ENCODE results near the gene CTTNBP2. TPM values are rescaled to one million over a fixed set of nuclear protein-coding genes. Genes with fewer than 3 reads are reported as not detected.

The CTTNBP2 gene
- total RNA-seq = not detected in 2 replicates

GRCh38 chr7:117873310-117874190 is at the start of gene CTTNBP2:
Gene CTTNBP2 (minus strand): TSS chr7:117873441. CDS start chr7:117873415, 26 bp downstream.
- intact Hi-C loops (cut with micrococcal nuclease) = no loop called here

- intact Hi-C loops (cut with micrococcal nuclease) = no loop called here
These were observed 43.1 kb upstream of the CTTNBP2 start for GRCh38 chr7:117916309-117916708.

- intact Hi-C loops (cut with micrococcal nuclease) = no loop called here
These were observed 39.2 kb upstream of the CTTNBP2 start for GRCh38 chr7:117912421-117912820.

GRCh38 chr7:117908031-117908795 is 35.0 kb upstream of the CTTNBP2 start:
- intact Hi-C loops (cut with micrococcal nuclease) = no loop called here

DNA sequence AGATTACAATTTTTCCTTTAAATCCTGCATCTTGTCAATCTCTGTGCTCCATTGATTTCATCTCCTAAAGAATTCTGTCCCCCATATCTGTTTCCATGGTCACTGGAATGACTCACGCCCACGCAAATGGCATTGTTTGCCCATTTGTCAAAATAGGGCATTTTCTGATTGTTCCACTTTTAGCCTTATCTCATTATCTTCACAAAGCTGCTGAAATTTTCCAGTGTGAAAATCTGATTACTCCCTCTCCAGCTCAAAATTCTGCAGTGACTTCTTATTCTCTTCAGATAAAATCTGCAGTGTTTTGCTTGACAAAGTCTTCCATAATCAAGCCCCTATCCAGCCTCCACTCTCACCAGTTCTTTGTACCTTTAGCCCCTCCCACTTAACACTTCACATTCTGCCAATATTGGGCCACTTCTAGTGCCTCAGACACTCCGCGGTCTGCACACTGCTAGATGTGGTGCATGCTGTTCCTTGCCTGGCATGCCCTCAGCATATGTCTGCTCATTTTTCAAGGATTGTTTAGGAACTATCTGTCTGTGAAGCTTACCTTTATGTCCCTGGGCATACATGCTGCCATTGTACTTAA is 33.9 kb upstream of the CTTNBP2 start:
- intact Hi-C loops (cut with micrococcal nuclease) = no loop called here

- intact Hi-C loops (cut with micrococcal nuclease) = no loop called here
These were observed 29.2 kb upstream of the CTTNBP2 start for GRCh38 chr7:117902314-117902889.

DNA sequence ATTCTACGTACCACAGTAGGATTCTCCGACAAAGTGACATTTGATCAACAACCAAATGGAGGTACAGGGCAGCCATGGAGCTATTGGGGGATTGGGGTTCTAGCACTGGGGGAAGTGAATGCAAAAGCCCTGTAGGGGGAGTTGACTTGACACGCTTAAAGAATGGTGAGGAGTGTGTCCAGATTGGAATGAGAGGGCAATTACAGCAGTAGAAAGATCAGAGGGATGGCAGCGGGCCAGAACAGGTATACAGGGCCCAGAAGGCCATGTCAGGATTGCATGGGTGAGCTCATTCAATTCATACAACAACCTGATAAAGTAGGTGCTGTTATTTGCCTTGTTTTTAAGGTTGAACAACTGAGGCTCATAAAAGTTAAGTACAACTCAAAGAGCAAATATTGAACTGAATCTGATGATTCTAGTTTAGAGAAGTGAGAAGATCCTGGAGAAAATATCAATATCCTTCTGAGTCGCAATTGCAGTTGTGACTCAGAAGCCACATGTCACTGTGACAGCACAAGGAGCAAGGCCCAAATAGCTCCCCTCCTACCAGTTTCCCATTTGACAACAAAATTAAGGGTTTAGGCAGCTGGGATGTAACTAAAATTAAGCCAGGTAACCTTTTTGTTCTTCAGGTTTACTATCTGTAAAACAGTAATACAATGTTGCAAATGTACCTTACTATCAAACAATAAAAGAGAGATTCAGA is 28.0 kb upstream of the CTTNBP2 start:
- intact Hi-C loops (cut with micrococcal nuclease) = no loop called here

DNA sequence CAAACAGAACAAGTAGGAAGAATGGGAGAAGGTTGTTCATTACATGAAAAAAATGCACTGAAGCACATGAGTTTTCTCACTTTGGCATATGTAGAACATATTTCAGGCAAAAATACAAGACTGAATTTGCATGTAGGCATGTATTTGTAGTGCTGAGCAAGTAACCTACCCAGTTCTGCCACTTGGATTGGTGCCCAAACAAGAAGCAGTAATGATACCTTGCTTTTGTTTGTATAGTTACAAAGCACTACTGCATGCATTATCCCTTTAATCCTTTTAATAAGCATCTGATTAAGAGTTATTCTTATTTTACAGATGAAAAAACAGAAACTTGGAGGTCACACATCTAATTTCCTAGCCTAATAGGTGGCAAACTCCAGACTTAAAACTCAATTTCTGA is 23.1 kb upstream of the CTTNBP2 start:
- intact Hi-C loops (cut with micrococcal nuclease) = no loop called here

- intact Hi-C loops (cut with micrococcal nuclease) = no loop called here
These were observed 22.0 kb upstream of the CTTNBP2 start for GRCh38 chr7:117895276-117895675.

- intact Hi-C loops (cut with micrococcal nuclease) = no loop called here
These were observed 20.8 kb upstream of the CTTNBP2 start for GRCh38 chr7:117894037-117894436.

DNA sequence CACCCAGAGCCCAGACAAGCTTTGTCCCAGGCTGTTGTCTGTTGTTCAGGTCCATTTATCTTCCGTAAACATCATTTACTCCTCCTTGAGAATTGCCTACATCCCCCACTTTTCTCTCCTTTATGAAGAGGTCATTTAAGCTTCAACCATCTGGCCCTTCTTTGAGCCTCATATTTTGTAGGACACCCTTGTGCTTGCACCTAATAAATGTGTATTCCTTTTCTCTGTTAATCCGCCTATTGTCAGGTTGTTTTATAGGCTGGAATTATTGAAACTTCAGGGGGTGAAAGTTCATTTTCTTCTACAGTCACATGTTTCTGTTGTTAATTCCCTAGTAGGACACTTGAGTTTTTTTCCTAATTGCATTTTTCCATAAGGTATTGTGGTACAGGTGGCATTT is 19.6 kb upstream of the CTTNBP2 start:
- intact Hi-C loops (cut with micrococcal nuclease) = no loop called here

DNA sequence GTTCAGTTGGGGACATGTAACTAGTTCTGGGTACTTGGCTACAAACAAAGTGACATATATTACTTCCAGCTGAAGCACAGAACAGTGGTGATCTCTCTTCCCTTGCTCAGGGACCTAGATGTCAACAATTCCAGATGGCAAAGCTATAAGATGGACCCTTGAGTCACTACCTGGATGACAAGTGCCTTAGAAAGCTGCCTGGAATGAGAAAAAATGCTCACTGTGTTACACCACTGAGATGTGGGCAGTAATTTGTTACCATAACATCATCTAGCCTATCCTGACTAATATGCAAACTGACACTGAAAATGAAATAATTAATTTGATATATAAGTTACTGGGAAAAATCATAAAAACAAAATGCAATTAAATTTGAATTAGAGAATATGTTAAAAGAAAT is 16.4 kb upstream of the CTTNBP2 start:
- intact Hi-C loops (cut with micrococcal nuclease) = no loop called here

DNA sequence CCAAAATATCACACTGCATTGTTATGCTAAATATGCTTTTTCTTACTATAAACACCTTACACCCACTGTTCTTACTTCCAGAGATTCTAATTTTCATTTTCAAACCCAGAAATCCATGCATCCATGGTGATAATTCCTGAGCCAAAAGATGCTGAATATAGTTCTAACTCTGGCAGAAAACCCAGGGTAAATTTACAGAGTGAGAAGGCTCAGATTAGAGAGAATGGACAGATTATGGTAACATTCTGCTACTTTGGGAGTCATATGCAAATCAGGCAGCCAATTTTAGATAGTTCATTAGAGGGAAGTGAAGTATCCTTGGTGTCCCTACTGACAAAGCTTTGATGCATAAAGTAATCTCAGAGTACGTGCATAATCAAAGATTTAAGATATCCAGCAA is 15.4 kb upstream of the CTTNBP2 start:
- intact Hi-C loops (cut with micrococcal nuclease) = no loop called here

DNA sequence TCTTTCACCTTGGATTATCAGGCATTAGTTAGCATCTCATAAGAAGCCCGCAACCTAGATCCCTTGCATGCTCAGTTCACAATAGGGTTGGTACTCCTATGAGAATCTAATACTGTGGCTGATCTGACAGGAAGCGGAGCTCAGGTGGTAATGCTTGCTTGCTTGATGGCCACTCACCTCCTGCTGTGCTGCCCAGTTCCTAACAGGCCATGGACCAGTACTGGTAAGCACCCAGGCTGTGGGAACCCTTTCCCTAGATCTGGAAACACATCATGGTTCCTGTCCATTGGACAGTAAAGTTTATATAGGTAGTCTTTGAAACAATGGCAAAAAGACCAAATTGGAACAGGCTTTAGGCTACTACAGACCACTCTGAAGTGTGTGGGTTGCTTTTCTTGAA is 9.4 kb upstream of the CTTNBP2 start:
- intact Hi-C loops (cut with micrococcal nuclease) = no loop called here

- intact Hi-C loops (cut with micrococcal nuclease) = no loop called here
These were observed 3.5 kb upstream of the CTTNBP2 start for GRCh38 chr7:117876761-117877160.

- intact Hi-C loops (cut with micrococcal nuclease) = no loop called here
These were observed 2.3 kb upstream of the CTTNBP2 start for GRCh38 chr7:117875566-117875965.

DNA sequence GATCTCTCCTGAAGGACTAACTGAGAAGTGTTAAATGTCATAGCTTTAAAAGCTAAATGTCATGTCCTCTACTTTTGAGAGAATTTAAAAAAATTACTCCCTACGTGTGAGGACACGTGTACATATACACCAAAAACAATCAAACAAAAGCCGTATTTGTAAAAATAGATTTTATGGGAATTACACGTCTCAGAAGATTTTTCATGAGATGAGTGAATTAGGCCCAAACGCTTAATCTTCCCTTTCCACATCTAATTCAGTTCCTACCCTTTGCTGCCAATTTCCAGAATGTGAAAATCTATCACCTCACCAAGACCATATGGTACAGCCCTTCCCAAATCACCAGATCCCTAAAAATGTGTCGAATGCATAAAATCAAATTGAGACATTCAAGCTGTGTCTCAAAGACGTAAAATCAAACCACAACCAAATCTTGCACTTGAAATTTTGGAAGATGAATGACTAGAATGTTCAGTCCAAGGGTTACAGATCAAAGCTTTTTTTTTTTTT is 1.0 kb upstream of the CTTNBP2 start:
- intact Hi-C loops (cut with micrococcal nuclease) = no loop called here

DNA sequence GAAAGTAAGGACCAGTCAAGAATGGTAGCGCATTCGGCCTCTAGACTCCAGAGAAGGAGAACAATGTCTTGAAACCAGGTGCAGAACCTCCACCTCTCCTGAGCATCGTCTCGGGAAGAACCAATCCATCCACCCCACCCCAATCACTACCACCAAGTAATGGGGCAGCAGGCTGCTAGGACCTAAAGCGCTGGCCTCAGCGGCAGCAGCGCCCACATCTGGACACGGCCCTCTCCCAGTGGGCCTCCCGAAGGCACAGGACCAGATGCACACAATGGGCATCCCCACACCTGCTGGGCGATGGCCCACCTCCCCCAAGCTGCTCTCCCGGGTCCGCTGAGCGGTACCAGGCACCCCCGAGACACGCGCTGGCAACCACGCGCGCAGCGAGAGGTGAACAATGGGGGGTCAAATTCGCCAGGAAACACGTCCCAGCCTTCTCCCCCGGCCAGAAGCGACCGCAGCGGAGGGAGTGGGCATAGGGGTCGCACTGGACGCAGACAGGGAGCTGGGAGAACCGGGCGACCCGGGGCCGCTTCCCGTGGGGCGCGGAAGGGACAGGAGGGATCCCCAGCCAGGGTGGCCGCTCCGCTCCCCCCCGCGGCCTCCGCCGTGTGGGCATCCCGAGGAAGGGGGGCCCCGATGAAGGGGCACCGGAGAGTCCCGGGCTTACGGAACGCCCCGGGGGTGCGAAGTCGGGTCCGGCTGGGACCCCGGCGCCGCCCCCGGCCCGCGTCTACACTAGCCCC is 506 bp downstream of the CTTNBP2 start:
- intact Hi-C loops (cut with micrococcal nuclease) = no loop called here

DNA sequence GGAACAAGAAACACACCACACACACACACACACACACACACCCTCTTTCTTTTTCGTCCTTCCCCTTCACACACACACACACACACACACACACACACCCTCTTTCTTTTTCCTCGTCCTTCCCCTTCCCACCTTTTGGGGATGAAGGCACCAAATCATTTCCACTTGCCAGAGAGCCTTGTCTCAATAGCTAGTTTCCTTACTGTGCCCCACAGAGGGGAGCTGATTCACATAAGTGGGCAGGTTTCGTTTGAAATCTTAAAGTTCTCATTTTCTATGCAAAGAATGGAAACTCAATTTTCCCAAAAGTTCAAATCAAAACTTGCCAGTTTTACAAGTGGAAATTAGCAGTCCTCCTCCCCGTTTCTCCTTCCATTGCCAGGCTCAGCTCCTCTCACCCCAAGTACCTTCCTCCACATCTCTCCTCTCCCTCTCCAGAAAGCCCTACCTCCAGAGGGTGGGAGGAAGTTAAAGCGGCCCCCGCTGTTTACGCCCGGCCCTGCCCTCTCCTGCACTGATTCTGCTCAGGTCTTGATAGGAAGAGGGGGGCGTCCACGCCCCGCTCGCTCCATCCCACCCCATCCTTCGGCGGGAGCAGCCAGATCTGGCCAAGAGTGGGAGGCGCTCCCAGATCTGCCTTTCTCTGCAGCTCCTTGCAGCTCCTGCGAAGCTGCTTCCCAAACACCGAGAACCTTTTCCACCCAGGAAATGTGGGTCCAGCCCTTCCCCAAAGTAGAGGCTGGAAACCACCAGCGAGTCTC is 1.3 kb downstream of the CTTNBP2 start:
- intact Hi-C loops (cut with micrococcal nuclease) = no loop called here

- intact Hi-C loops (cut with micrococcal nuclease) = no loop called here
These were observed 1.9 kb downstream of the CTTNBP2 start for GRCh38 chr7:117871401-117871777.
